Measurements from ENCODE around the gene MYCT1.
"Not testable (repeated sequence)": the region's sequence is repeated elsewhere in the genome, so short reads cannot be mapped to it uniquely, and the experiment has no call there.

Gene MYCT1

GRCh38 chr6:152697634-152698033, at the start of gene MYCT1:
TSS of gene MYCT1 (plus strand) at chr6:152697897. CDS start at chr6:152697903, 6 bp downstream.
- no peak for DNase-seq

- no peak for DNase-seq
These were observed 49.6 kb upstream of the MYCT1 start for GRCh38 chr6:152648105-152648504.

- DNase-seq = no peak
These were observed 45.7 kb upstream of the MYCT1 start for GRCh38 chr6:152651986-152652385.

- DNase-seq = no peak
These were observed 35.9 kb upstream of the MYCT1 start for GRCh38 chr6:152661776-152662175.

- no peak for DNase-seq
These were observed 27.8 kb upstream of the MYCT1 start for GRCh38 chr6:152669895-152670294.

DNA sequence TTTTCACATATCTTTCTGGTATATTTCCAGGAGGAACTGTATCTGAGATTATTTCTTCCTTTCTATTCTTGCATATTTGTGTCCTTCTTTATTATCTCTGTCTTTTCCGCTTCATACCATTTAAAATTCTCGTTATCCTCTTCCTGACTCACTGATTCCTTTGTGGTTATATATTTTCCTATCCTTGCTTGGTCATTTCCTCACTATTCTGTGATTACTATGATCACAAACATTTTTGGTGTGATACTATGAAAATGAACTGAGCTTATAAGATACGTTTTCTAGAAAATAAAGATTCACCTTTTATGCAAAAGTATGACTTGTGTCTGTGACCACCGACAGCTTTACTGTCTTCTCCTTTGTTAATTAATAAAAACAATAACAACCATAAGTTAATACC, 26.5 kb upstream of the MYCT1 start:
- no peak for DNase-seq

DNA sequence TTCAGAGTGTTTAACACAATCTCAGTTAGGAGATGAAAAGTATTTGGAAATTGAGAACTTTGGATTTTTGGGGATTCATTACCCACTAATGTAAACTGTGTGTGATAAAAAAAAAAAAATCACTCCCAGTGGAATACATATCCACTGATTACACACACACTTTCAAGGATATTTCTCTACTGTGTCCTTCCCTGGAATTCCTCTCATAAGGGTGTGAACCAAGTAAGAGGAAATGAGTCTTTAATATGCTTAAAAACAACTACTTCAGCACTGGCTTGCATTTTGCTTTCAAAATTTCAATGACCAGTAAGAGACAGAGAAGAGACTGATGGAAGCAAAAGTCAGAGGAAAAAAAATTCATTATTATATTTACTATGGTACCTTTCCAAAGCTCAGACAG, 24.5 kb upstream of the MYCT1 start:
- no peak for DNase-seq

DNA sequence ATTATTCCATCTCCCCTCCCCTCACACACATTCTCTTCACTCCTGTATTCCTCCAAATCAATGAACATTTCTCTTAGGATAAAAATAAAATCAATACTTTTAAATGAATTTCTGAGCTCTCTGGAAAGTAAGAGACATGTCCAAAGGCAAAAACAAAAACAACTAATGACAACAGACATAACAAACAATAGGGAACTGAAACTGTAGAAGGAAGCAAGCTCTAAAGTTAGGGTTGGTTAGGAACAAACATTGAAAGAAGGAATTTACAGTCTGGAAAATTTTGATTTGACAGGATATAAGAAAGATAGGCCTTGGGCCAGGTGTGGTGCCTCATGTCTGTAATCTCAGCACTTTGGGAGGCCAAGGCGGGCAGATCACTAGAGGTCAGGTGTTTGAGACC, 17.5 kb upstream of the MYCT1 start:
- DNase-seq = no peak

- no peak for DNase-seq
These were observed 16.7 kb upstream of the MYCT1 start for GRCh38 chr6:152680879-152681517.

DNA sequence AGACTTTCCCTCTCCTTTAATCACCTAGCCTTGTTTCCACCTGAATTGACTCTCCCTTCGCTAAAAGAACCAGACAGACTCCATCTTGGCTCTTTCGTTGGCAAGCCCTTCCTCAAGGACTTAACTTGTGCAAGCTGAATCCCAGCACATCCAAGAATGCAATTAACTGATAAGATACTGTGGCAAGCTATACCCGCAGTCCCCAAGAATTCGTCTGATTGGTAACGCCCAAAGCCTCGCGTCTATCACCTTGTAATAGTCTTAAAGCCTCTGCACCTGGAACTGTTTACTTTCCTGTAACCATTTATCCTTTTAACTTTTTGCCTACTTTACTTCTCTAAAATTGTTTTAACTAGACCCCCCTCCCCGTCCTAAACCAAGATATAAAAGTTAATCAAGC, 15.6 kb upstream of the MYCT1 start:
- no peak for DNase-seq

GRCh38 chr6:152682935-152683334, 14.8 kb upstream of the MYCT1 start:
- DNase-seq = not testable (repeated sequence)

GRCh38 chr6:152685819-152686218, 11.9 kb upstream of the MYCT1 start:
- no peak for DNase-seq

DNA sequence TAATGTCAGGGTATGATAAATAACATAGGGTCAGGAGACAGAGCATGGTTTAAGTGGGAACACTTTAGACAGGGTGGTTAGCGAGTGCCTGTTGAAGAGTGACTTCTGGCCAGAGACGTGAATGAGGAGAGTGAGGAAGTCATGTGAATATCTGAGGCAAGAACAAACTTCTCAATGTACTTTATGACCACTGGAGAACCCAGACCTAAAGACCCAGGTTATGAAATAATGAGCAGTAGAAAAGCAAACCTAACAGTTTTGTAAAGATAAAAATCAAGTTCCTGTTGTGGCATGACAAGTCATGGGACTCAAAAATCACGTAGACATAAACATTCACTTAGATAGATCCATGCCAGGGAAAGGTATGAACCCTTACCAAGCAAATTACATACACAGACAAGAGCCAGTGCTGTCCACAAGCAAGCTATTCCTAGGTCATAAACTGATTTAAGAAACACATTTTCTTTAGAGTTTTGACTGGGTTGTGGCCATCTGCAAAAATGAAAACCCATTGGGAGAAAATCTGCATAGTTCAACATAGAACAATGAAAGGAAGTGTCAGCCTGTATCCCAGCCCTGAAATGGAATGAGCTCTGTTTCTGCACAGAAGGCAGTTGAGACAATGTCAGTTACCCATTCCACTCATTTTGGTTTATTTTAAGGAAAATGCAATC, 2.2 kb upstream of the MYCT1 start:
- DNase-seq = no peak

DNA sequence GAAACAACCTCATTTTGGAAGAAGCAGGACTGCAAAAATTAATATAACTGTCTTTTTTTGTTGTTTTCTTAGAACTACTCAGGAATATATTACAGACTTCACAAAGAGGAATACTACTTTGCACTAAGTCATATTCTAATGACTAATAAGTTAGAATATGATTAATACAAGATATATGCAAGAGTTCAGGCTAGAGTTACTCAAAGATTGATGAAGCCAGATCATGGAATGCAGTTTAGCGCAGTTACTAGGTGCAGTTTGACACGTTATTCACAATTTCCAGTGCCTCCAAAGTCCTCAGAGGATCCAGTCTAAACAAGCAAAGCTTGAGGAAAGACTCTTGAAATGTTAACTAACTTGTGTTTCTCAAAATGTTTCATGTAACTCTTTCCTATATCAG, 1.2 kb upstream of the MYCT1 start:
- no peak for DNase-seq

DNA sequence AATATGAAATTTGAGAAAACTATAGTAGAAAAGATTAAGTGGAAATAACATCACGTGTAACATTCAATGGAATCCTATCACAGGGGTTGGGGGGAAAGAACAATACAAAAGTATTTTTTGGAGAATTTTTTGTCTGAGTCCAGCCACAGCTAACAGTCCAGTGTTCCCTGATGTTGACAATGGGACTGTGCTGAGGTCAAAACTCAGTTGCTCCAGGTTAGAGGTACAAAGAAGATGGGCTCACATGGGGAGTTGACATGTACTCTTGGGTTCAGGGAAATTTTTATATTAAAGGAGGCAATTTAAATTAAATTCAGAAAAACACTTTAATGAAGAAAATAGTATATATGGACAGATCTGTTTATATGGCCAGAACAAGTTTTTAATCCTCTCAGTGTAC, 995 bp downstream of the MYCT1 start:
- no peak for DNase-seq

DNA sequence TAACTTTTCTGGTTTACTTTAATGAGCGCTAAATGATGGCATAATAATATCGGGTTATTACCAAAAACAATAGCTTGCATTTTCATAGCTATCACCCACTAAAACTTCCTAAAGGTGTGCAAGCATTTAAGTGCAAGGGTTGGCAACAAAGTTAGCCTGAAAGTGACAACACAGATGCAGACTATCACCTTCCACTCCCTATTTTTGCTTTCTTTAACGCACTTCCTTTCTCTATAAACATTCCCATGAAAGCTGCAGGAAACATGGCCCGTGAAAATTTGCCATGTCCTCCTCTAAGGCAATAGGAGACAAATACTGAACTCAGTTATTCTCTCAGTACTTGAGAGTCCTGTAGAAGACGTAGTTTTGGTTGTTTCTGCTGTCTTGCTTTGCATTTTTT, 2.7 kb downstream of the MYCT1 start:
- no peak for DNase-seq

GRCh38 chr6:152701081-152701862, 3.6 kb downstream of the MYCT1 start:
- DNase-seq = no peak

DNA sequence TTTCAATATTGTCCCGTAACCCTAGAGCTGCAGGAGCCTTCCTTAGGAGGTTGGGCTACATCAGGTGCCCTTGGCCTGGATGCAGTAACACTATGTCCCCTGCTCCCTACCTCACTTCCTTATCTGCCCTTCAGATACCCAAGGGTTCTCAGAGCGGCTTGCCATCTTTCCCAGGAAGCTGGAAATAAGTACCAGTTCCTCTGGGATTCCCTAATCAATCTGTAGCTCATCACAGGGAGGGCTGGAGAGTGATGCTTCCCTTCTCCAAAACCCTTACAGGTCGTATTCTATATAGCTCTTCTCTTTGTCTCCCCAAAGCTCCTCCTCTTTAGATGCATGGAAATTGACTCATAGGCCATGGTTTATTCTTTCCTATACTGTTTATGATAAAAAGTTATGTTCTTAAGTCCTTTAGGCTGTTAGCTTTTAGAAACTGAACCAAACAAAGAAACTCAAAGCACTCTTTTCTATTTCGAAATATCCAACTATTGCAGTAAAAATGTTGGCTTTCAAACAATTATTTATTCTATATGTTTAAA, 4.2 kb downstream of the MYCT1 start:
- DNase-seq = no peak

- not testable (repeated sequence) for DNase-seq
These were observed 6.1 kb downstream of the MYCT1 start for GRCh38 chr6:152703750-152704149.

- no peak for DNase-seq
These were observed 7.6 kb downstream of the MYCT1 start for GRCh38 chr6:152705327-152705726.

DNA sequence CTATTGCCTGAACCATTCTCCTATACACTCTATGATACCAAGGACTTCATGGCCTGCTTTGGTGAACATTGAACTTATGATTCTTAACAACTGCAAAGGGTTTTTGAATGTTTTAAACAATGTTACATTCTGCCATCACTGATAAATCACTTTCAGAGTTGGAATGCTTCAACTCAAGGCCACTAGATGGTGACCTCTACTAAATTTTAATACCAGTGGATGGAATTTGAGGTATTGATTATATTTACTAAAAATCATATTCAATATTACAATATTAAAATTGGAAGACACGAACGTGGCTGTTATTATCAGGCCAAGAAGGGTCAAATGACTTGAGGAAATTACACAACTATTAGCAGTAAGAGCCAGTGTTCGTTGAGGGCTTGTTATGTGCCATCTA, 18.6 kb downstream of the MYCT1 start:
- no peak for DNase-seq

DNA sequence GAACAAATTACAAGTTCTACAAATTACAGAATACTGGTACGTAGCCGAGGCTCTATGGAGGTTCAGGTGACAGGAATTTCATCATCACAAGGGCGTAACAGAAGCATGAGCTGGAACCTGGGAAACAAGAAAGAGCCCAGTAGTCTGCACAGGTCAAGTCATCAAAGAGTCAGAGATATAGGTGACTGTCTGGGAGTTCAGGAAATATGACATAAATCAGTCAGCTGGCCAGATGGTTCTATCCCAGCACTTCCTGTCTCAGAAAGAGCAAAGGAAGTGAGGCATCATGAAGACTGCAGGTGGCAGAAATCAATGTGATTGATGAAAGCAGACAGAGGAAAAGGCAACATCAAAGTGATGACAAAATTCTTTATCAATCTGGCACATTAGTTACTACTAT, 23.3 kb downstream of the MYCT1 start:
- no peak for DNase-seq

GRCh38 chr6:152721956-152722355, 24.3 kb downstream of the MYCT1 start:
- DNase-seq = no peak

DNA sequence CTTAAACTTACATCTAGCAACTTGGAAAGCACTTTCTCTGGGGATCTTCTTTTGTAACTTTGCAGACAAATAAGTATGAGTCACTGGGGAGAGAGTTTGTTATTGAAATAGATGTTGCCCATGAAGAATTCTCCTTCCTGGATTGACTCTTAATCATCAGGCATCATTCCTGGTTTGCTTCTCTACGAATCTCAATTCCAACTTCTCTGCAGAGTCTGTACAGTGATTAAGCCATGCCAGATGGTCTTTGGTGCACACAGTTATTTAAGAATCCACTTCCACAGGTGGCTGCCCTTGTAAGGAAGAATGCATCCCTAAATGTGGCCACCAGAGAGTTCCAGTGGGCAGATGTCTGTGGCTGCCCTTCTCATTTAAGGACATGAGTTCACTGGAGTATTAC, 25.7 kb downstream of the MYCT1 start:
- DNase-seq = no peak
